CD4-positive, alpha-beta T cell (primary cell): ENCODE results near the gene KIAA1671. TPM values are rescaled to one million over a fixed set of nuclear protein-coding genes. Genes with fewer than 3 reads are reported as not detected.
A peak's percentile ranks its signal among the peaks of the same experiment; 100 is the strongest.

Experiments
- ATAC-seq: fragments of 200-7000 bp; cut with Tn5 transposase; one replicate; pipeline ENCODE4 v1.10.0; 2022; ENCODE audit warnings: mild to moderate bottlenecking; ENCODE audit not compliant: poor library complexity
- CTCF ChIA-PET: fragments of 350-600 bp; sonication (Branson Sonifier 250); formaldehyde crosslinking; loops from one replicate; lab custom pipeline; 2021; ENCODE audit warnings: antibody characterized with exemption, inconsistent platforms; lab: Charles Lee
- POLR2A ChIA-PET: fragments of 350-600 bp; sonication (Branson Sonifier 250); formaldehyde crosslinking; loops from one replicate; lab custom pipeline; 2021; ENCODE audit warnings: antibody characterized with exemption, inconsistent platforms; lab: Charles Lee
- DNase-seq, 14 experiments: peaks; one replicate each; pipeline ENCODE4 v3.0.0-alpha.2; 2013 to 2020; ENCODE audit warnings: mixed read lengths in 2 of 14
- H3K27ac ChIP-seq, 2 donors: one replicate each; pipeline versions ENCODE4 v1.5.1 to v1.7.0; 2013; ENCODE audit warnings: low read length in 2 of 2, low read depth in 1 of 2, mild to moderate bottlenecking in 1 of 2
- H3K27me3 ChIP-seq, 2 experiments: 1 replicate in 1 of 2; 2 replicates in 1 of 2; pipeline versions ENCODE4 v1.6.1 to v1.7.0; 2013; ENCODE audit warnings: low read length in 2 of 2, control low read depth in 1 of 2, mild to moderate bottlenecking in 1 of 2, moderate library complexity in 1 of 2; ENCODE audit not compliant: insufficient read depth in 2 of 2, control insufficient read depth in 1 of 2
- H3K36me3 ChIP-seq: one replicate; pipeline ENCODE4 v1.6.1; 2013; ENCODE audit warnings: low read length, control low read depth; ENCODE audit not compliant: insufficient read depth
- H3K4me1 ChIP-seq: one replicate; pipeline ENCODE4 v1.6.1; 2013; ENCODE audit warnings: low read length, control low read depth; ENCODE audit not compliant: insufficient read depth
- H3K4me3 ChIP-seq: one replicate; pipeline ENCODE4 v1.5.1; 2013; ENCODE audit warnings: mild to moderate bottlenecking, low read length, moderate library complexity
- H3K9me3 ChIP-seq, 2 experiments: 1 replicate in 1 of 2; 2 replicates in 1 of 2; pipeline versions ENCODE4 v1.6.1 to v1.7.0; 2013; ENCODE audit warnings: low read length in 2 of 2, mild to moderate bottlenecking in 2 of 2, control low read depth in 1 of 2, moderate library complexity in 1 of 2; ENCODE audit not compliant: control insufficient read depth in 1 of 2, insufficient read depth in 1 of 2
- H3K27ac Mint-ChIP-seq: one replicate; pipeline ENCODE4 v1.8.0; 2020; ENCODE audit warnings: mixed read lengths
- H3K27me3 Mint-ChIP-seq: one replicate; pipeline ENCODE4 v1.8.0; 2021; ENCODE audit warnings: mixed read lengths
- H3K36me3 Mint-ChIP-seq: one replicate; pipeline ENCODE4 v1.8.0; 2021; ENCODE audit warnings: low read depth, mixed read lengths
- H3K4me1 Mint-ChIP-seq: one replicate; pipeline ENCODE4 v1.8.0; 2021; ENCODE audit warnings: low read depth, mixed read lengths
- H3K4me3 Mint-ChIP-seq: one replicate; pipeline ENCODE4 v1.8.0; 2020; ENCODE audit warnings: mild to moderate bottlenecking, mixed read lengths
- H3K9me3 Mint-ChIP-seq: one replicate; pipeline ENCODE4 v1.8.0; 2020; ENCODE audit warnings: mixed read lengths
- intact Hi-C, 2 experiments: fragments of 100-400 bp; cut with DNase I in 1 of 2; cut with micrococcal nuclease in 1 of 2; formaldehyde crosslinking; loops; one replicate each; pipeline versions ENCODE4 v1.15.1 to v1.9.0; 2023 to 2025; cut with DNase I, micrococcal nuclease
- total RNA-seq, 174 experiments: library from RNA in 2 of 174; stranded (reverse) in 2 of 174; gene quantifications; one replicate each; pipeline ENCODE4 v1.2.3 and lab custom pipeline; 2021 to 2026
- TF ChIP-seq, protein P1 (sequence below): fragments of 200-600 bp; IDR thresholded peaks from one replicate; pipeline ENCODE4 v1.8.0; 2022; ENCODE audit warnings: antibody characterized with exemption, mild to moderate bottlenecking

The KIAA1671 gene
- total RNA-seq, 2 experiments from 2014 or later = 2.6 to 2.9 TPM

- Mint-ChIP-seq H3K36me3 (no peaks in the 10 kb centered on the region), H3K9me3 (no peaks in the 10 kb centered on the region), H3K4me3 (no peak overlapping the region), H3K4me1 (no peaks in the 10 kb centered on the region), H3K27ac (no peak overlapping the region), H3K27me3 (no peaks in the 10 kb centered on the region)
- ChIA-PET POLR2A (no interaction called here), CTCF (interaction anchor here (0.6 to 3.0 kb wide), 6 partner anchors 9 to 109 kb away, joined by 3 to 14 read pairs (median 10); no protein-coding TSS in a partner anchor)
- H3K4me3 ChIP-seq = no peak overlapping the region
- peaks cover 10% of the 10 kb centered on the region in 2 experiments for H3K9me3 ChIP-seq
- DNase-seq (no peak), ATAC-seq (no peak)
- intact Hi-C loops = loop anchor here (1.0 to 2.0 kb wide), 4 partner anchors 96 to 279 kb away; partner anchors contain the start of gene KIAA1671 (in 2 of the 2)
- no peak overlapping the region for H3K27ac ChIP-seq
- H3K36me3 ChIP-seq = no peaks in the 10 kb centered on the region
- H3K4me1 ChIP-seq = no peaks in the 10 kb centered on the region
- H3K27me3 ChIP-seq = no peaks in the 10 kb centered on the region
- TF ChIP-seq, protein P1, sequence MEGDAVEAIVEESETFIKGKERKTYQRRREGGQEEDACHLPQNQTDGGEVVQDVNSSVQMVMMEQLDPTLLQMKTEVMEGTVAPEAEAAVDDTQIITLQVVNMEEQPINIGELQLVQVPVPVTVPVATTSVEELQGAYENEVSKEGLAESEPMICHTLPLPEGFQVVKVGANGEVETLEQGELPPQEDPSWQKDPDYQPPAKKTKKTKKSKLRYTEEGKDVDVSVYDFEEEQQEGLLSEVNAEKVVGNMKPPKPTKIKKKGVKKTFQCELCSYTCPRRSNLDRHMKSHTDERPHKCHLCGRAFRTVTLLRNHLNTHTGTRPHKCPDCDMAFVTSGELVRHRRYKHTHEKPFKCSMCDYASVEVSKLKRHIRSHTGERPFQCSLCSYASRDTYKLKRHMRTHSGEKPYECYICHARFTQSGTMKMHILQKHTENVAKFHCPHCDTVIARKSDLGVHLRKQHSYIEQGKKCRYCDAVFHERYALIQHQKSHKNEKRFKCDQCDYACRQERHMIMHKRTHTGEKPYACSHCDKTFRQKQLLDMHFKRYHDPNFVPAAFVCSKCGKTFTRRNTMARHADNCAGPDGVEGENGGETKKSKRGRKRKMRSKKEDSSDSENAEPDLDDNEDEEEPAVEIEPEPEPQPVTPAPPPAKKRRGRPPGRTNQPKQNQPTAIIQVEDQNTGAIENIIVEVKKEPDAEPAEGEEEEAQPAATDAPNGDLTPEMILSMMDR = no peak
These were observed 95.6 kb downstream of the KIAA1671 start for GRCh38 chr22:25048071-25048470.

DNA sequence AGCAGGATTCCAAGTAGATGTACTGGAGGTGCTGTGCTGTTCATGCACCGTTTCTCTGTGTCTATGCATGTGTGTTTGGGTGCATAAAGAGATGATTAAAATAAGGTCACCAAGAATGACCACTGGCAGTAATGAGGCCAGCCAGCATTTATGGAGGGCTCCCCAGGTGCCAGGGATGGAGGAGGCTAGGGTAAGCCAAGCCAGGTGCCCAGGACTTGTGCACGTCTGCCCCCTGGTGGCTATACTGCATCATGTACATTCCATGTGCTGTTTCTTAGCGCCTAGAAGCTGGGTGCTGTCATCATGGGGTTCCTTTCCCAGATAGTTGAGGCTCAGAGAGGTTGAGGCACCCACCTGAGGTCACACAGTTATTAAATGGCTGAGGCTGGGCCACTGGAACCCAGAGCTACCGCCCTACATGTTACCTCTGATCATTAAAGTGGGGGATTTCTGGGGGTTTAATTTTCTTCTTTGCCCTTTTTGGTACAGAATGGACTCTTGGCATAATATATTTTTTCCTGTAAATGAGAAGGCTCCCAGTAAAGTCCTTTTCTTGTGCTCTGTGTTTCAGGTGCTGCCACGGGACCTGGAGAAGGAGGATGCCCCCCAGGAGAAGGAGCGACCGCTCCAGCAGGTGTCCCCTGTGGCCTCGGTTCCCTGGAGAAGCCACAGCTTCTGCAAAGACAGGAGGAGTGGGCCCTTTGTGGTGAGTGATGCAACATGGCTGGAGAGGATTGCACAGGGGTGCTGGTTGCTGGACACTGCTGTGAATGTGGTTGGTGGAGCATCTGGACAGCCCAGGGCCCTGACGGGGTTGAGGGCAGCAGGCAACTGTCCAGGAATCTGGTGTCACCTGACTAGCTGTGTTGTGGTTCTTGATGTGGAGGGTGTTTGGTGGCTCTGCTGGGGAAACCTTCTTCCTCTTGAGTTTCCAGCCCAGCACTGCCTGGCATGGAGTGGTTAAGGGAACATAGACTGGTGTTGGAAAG is 96.4 kb downstream of the KIAA1671 start:
- ChIA-PET CTCF (interaction anchor here (0.6 to 3.0 kb wide), 10 partner anchors 8 to 401 kb away, joined by 3 to 14 read pairs (median 7); no protein-coding TSS in a partner anchor), POLR2A (interaction anchor here (1.0 kb wide), 1 partner anchor 10 kb away, joined by 3 read pairs; no protein-coding TSS in a partner anchor)
- peak; percentile 55 to 86 (median 65) for DNase-seq
- Histone ChIP-seq H3K27me3 (no peaks in the 10 kb centered on the region), H3K9me3 (peaks cover 10% of the 10 kb centered on the region in 2 experiments), H3K27ac (no peak overlapping the region), H3K4me1 (no peaks in the 10 kb centered on the region), H3K4me3 (no peak overlapping the region), H3K36me3 (no peaks in the 10 kb centered on the region)
- TF ChIP-seq, protein P1 = peak; percentile 78
- H3K4me3 Mint-ChIP-seq = no peak overlapping the region
- H3K27me3 Mint-ChIP-seq = no peaks in the 10 kb centered on the region
- no peaks in the 10 kb centered on the region for H3K4me1 Mint-ChIP-seq
- no peaks in the 10 kb centered on the region for H3K36me3 Mint-ChIP-seq
- intact Hi-C loops = loop anchor here (1.0 to 2.0 kb wide), 4 partner anchors 97 to 280 kb away; partner anchors contain the start of gene KIAA1671 (in 2 of the 2)
- H3K27ac Mint-ChIP-seq = no peak overlapping the region
- ATAC-seq = peak; percentile 92
- H3K9me3 Mint-ChIP-seq = no peaks in the 10 kb centered on the region

GRCh38 chr22:25049770-25050169 is 97.3 kb downstream of the KIAA1671 start:
- no peak overlapping the region for H3K4me3 Mint-ChIP-seq
- no peaks in the 10 kb centered on the region for H3K4me1 ChIP-seq
- peaks cover 10% of the 10 kb centered on the region in 2 experiments for H3K9me3 ChIP-seq
- H3K36me3 Mint-ChIP-seq = no peaks in the 10 kb centered on the region
- ChIA-PET CTCF (interaction anchor here (0.9 to 3.0 kb wide), 7 partner anchors 7 to 113 kb away, joined by 3 to 14 read pairs (median 9); no protein-coding TSS in a partner anchor), POLR2A (interaction anchor here (1.0 kb wide), 1 partner anchor 9 kb away, joined by 3 read pairs; no protein-coding TSS in a partner anchor)
- DNase-seq (no peak), ATAC-seq (no peak)
- TF ChIP-seq, protein P1 = no peak
- H3K4me1 Mint-ChIP-seq = peaks cover under 1% of the 10 kb centered on the region
- no peaks in the 10 kb centered on the region for H3K36me3 ChIP-seq
- intact Hi-C loops = loop anchor here in 1 of 2 experiments (2.0 kb wide), 1 partner anchor 281 kb away; no protein-coding TSS in a partner anchor
- H3K9me3 Mint-ChIP-seq = no peaks in the 10 kb centered on the region
- no peak overlapping the region for H3K27ac Mint-ChIP-seq
- H3K4me3 ChIP-seq = no peak overlapping the region
- no peaks in the 10 kb centered on the region for H3K27me3 ChIP-seq
- no peak overlapping the region for H3K27ac ChIP-seq
- H3K27me3 Mint-ChIP-seq = no peaks in the 10 kb centered on the region
